SK-N-SH (cell line): ENCODE measurements around the gene PRKAG1. TPM values are rescaled to one million over a fixed set of nuclear protein-coding genes. Genes with fewer than 3 reads are reported as not detected.

Experiments
- CTCF ChIA-PET: fragments of 300-600, 350-600 bp; formaldehyde crosslinking; extraction: SDS; loops from one replicate; lab custom pipeline; 2021; lab: Yijun Ruan, JAX
- POLR2A ChIA-PET: fragments of 350-600 bp; sonication (Branson Sonifier 250); formaldehyde crosslinking; extraction: SDS; loops from one replicate; lab custom pipeline; 2020; ENCODE audit warnings: antibody characterized with exemption, inconsistent platforms; lab: Yijun Ruan, JAX
- DNase-seq: peaks from one replicate; pipeline ENCODE4 v3.0.0; 2012
- H2AFZ ChIP-seq: fragments of 200-600 bp; sonication (generic); 2 replicates; pipeline ENCODE4 v1.8.1; 2016; ENCODE audit warnings: antibody characterized with exemption, mild to moderate bottlenecking, low read depth
- H3F3A ChIP-seq: fragments of 200-600 bp; sonication (generic); replicated peaks from 2 replicates; pipeline ENCODE3; 2016; ENCODE audit warnings: antibody characterized with exemption, mild to moderate bottlenecking; ENCODE audit not compliant: insufficient read depth
- H3K27ac ChIP-seq, 2 experiments: fragments of 200-500 bp in 1 of 2; fragments of 200-600 bp in 1 of 2; sonication (Bioruptor generic) in 1 of 2; sonication (generic), shearing (Covaris generic) in 1 of 2; 2 replicates each; pipeline versions ENCODE4 v1.5.1 to v1.6.1; 2014 to 2016; ENCODE audit warnings: low read depth in 2 of 2, inconsistent platforms in 1 of 2, low read length in 1 of 2, mild to moderate bottlenecking in 1 of 2, mixed read lengths in 1 of 2
- H3K27me3 ChIP-seq: fragments of 200-600 bp; sonication (generic), shearing (Covaris generic); 2 replicates; pipeline ENCODE4 v1.6.1; 2016; ENCODE audit warnings: mixed run types; ENCODE audit not compliant: insufficient read depth
- H3K36me3 ChIP-seq, 2 experiments: fragments of 200-500 bp in 1 of 2; fragments of 200-600 bp in 1 of 2; sonication (Bioruptor generic) in 1 of 2; sonication (generic) in 1 of 2; replicated peaks in 1 of 2; 2 replicates each; pipeline versions ENCODE3 to v1.5.1; 2014 to 2016; ENCODE audit warnings: low read length in 1 of 2, mild to moderate bottlenecking in 1 of 2; ENCODE audit not compliant: insufficient read depth in 2 of 2, control insufficient read depth in 1 of 2
- H3K4me1 ChIP-seq, 2 experiments: fragments of 200-500 bp in 1 of 2; fragments of 200-600 bp in 1 of 2; sonication (Bioruptor generic) in 1 of 2; sonication (generic), shearing (Covaris generic) in 1 of 2; 2 replicates each; pipeline versions ENCODE4 v1.5.1 to v1.6.1; 2014 to 2016; ENCODE audit warnings: low read depth in 1 of 2, low read length in 1 of 2, mixed run types in 1 of 2; ENCODE audit not compliant: insufficient read depth in 2 of 2, control insufficient read depth in 1 of 2
- H3K4me2 ChIP-seq: fragments of 200-600 bp; sonication (generic), shearing (Covaris generic); 2 replicates; pipeline ENCODE4 v1.6.1; 2017; ENCODE audit warnings: mixed run types
- H3K4me3 ChIP-seq, 2 experiments: fragments of 200-500 bp in 1 of 2; fragments of 200-600 bp in 1 of 2; sonication (Bioruptor generic) in 1 of 2; sonication (generic), shearing (Covaris generic) in 1 of 2; 2 replicates each; pipeline versions ENCODE4 v1.5.1 to v1.8.1; 2014 to 2016; ENCODE audit warnings: low read depth in 2 of 2, inconsistent platforms in 1 of 2, low read length in 1 of 2, mild to moderate bottlenecking in 1 of 2, mixed read lengths in 1 of 2, moderate library complexity in 1 of 2
- H3K79me2 ChIP-seq: fragments of 200-600 bp; sonication (generic); 2 replicates; pipeline ENCODE4 v1.8.1; 2017; ENCODE audit warnings: mild to moderate bottlenecking; ENCODE audit not compliant: insufficient read depth
- H3K9ac ChIP-seq: fragments of 200-600 bp; sonication (generic); 2 replicates; pipeline ENCODE4 v1.6.1; 2017; ENCODE audit warnings: mixed run types
- H3K9me2 ChIP-seq: fragments of 200-600 bp; sonication (generic); 2 replicates; pipeline ENCODE4 v1.6.1; 2017; ENCODE audit warnings: mixed run types
- H3K9me3 ChIP-seq: fragments of 200-600 bp; sonication (generic); 2 replicates; pipeline ENCODE4 v1.6.1; 2017; ENCODE audit warnings: mixed run types, mild to moderate bottlenecking, moderate library complexity
- H4K20me1 ChIP-seq: fragments of 200-600 bp; sonication (generic); 2 replicates; pipeline ENCODE4 v1.6.1; 2017; ENCODE audit warnings: mild to moderate bottlenecking, mixed run types; ENCODE audit not compliant: insufficient read depth
- ELF1 ChIP-seq: IDR thresholded peaks from 2 replicates; pipeline ENCODE4 v1.4.0; 2012
- FOXJ3 ChIP-seq: sonication (generic); formaldehyde crosslinking; IDR thresholded peaks from 2 replicates; pipeline ENCODE4 v1.5.1; 2020; ENCODE audit warnings: mild to moderate bottlenecking, missing genetic modification reagents
- GATA2 ChIP-seq: sonication (generic); formaldehyde crosslinking; IDR thresholded peaks from 2 replicates; pipeline ENCODE4 v1.5.0; 2020; ENCODE audit warnings: mild to moderate bottlenecking, missing genetic modification reagents
- IRF3 ChIP-seq: fragments of 150-350 bp; IDR thresholded peaks from 2 replicates; pipeline ENCODE4 v1.6.1; 2016; ENCODE audit warnings: mild to moderate bottlenecking, low read depth, low read length
- JUND ChIP-seq: IDR thresholded peaks from 2 replicates; pipeline ENCODE4 v1.4.0; 2012
- MEF2A ChIP-seq: IDR thresholded peaks from 2 replicates; pipeline ENCODE4 v1.4.0; 2012; ENCODE audit warnings: low read depth, borderline replicate concordance
- MXI1 ChIP-seq: IDR thresholded peaks from 2 replicates; pipeline ENCODE4 v1.6.1; 2012; ENCODE audit warnings: mild to moderate bottlenecking, low read depth, low read length, improper control_type of control experiment
- NFIC ChIP-seq: IDR thresholded peaks from 2 replicates; pipeline ENCODE4 v1.4.0; 2012; ENCODE audit warnings: borderline replicate concordance
- SIN3A ChIP-seq: IDR thresholded peaks from 2 replicates; pipeline ENCODE4 v1.6.1; 2012; ENCODE audit warnings: low read depth, mild to moderate bottlenecking, low read length, moderate library complexity, borderline replicate concordance
- SMC3 ChIP-seq: IDR thresholded peaks from 2 replicates; pipeline ENCODE4 v1.6.1; 2012; ENCODE audit warnings: low read depth, low read length, improper control_type of control experiment
- TCF12 ChIP-seq: IDR thresholded peaks from 2 replicates; pipeline ENCODE4 v1.4.0; 2012
- YY1 ChIP-seq: IDR thresholded peaks from 2 replicates; pipeline ENCODE4 v1.4.0; 2012; ENCODE audit warnings: low read depth, mild to moderate bottlenecking
- WGBS: methylation state at CpG from one replicate; pipeline ENCODE4 v1.1.6; 2017; ENCODE audit warnings: low lambda C conversion rate; 5-methylcytosine and 5-hydroxymethylcytosine counted together
- polyA plus RNA-seq, 3 experiments: library from polyadenylated mRNA; depleted of rRNA; stranded (reverse); fragments of >200 nt; gene quantifications; 2 replicates each; pipeline ENCODE4 v1.2.3, GENCODE V29; 2012
- TF ChIP-seq, protein P1 (sequence below): fragments of 150-350 bp; IDR thresholded peaks from 2 replicates; pipeline ENCODE4 v1.6.1; 2017; ENCODE audit warnings: antibody characterized with exemption, low read length, low read depth, borderline replicate concordance
- TF ChIP-seq, protein P2 (sequence below): IDR thresholded peaks from 2 replicates; pipeline ENCODE4 v1.4.0; 2012; ENCODE audit warnings: low read depth
- TF ChIP-seq, protein P3 (sequence below): IDR thresholded peaks from 2 replicates; pipeline ENCODE4 v1.6.1; 2012; ENCODE audit warnings: mild to moderate bottlenecking, low read depth, low read length, moderate library complexity
- TF ChIP-seq, protein P4 (sequence below): IDR thresholded peaks from 2 replicates; pipeline ENCODE4; 2012
- TF ChIP-seq, protein P5 (sequence below): fragments of 200-600 bp; sonication (generic); IDR thresholded peaks from 2 replicates; pipeline ENCODE4 v1.6.1; 2017; ENCODE audit warnings: antibody characterized with exemption, mild to moderate bottlenecking, moderate library complexity

The PRKAG1 gene
- polyA plus RNA-seq, 1 of the 3 experiments (the other 2 are of a cell fraction): 75.1 TPM

DNA sequence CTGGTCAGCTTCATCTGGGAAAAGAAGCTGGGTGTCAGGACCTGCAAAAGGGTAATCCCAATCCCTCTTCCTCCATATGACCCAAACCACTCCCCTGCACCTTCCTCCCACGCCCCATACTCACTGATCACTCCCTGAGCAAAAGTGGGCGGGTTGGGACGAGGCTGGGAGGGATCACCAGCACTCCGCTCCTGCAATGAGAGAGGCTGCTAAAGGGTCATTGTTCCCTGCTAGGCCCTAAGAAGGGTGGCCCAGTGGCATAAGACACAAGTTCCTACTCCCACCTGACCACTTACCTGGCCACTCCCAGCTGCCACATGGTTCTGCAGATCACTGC, 15.7 kb upstream of the PRKAG1 start (continued):
- TF ChIP-seq, protein P1, sequence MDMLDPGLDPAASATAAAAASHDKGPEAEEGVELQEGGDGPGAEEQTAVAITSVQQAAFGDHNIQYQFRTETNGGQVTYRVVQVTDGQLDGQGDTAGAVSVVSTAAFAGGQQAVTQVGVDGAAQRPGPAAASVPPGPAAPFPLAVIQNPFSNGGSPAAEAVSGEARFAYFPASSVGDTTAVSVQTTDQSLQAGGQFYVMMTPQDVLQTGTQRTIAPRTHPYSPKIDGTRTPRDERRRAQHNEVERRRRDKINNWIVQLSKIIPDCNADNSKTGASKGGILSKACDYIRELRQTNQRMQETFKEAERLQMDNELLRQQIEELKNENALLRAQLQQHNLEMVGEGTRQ: no peak
- TF ChIP-seq GATA2 (CRISPR knock-in tag): no peak
- TF ChIP-seq, protein P2, sequence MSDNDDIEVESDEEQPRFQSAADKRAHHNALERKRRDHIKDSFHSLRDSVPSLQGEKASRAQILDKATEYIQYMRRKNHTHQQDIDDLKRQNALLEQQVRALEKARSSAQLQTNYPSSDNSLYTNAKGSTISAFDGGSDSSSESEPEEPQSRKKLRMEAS: no peak
- TF ChIP-seq, protein P3, sequence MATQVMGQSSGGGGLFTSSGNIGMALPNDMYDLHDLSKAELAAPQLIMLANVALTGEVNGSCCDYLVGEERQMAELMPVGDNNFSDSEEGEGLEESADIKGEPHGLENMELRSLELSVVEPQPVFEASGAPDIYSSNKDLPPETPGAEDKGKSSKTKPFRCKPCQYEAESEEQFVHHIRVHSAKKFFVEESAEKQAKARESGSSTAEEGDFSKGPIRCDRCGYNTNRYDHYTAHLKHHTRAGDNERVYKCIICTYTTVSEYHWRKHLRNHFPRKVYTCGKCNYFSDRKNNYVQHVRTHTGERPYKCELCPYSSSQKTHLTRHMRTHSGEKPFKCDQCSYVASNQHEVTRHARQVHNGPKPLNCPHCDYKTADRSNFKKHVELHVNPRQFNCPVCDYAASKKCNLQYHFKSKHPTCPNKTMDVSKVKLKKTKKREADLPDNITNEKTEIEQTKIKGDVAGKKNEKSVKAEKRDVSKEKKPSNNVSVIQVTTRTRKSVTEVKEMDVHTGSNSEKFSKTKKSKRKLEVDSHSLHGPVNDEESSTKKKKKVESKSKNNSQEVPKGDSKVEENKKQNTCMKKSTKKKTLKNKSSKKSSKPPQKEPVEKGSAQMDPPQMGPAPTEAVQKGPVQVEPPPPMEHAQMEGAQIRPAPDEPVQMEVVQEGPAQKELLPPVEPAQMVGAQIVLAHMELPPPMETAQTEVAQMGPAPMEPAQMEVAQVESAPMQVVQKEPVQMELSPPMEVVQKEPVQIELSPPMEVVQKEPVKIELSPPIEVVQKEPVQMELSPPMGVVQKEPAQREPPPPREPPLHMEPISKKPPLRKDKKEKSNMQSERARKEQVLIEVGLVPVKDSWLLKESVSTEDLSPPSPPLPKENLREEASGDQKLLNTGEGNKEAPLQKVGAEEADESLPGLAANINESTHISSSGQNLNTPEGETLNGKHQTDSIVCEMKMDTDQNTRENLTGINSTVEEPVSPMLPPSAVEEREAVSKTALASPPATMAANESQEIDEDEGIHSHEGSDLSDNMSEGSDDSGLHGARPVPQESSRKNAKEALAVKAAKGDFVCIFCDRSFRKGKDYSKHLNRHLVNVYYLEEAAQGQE: no peak
- TF ChIP-seq ELF1: no peak
- TF ChIP-seq MEF2A: no peak
- TF ChIP-seq SIN3A: no peak

DNA sequence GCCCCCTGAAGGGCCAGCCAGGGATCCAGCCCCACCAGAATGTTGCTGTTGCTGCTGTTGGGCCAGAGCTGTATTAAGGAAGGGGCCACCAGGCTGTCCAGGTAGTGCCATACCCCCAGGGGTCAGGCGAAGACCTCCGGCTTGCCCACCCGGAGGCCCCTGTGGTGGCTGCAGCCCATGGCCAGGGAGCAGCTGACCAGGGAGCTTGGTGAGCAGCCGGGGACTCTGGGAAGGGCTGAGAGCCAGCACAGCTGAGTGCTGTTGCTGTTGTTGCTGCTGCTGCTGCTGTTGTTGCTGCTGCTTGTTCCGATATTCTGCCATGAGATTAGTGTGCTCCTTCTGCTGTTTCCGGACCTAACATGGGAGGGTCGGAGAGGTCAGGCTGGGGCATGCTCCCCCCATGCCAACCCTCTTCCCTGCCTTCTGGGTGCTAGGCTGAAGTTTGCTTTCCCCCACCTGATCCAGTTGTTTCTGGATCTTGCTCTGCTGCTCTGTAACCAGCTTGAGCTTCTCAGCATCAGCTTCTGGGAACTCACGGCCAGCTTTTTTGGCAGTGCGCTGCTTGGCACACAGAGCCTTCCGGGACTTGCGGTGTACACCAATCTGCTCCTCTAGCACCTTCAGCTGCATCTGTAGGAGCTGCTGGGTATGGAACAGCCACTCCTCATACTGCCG, 15.2 kb upstream of the PRKAG1 start:
- peaks cover 45 to 85% of the 10 kb centered on the region in 2 experiments for H3K36me3 ChIP-seq
- DNase-seq: no peak

More for the DNA sequence above, 15.2 kb upstream of the PRKAG1 start:
- Histone ChIP-seq H3K4me3 (no peak overlapping the region), H3K4me1 (no peaks in the 10 kb centered on the region), H3K27me3 (no peaks in the 10 kb centered on the region), H4K20me1 (no peaks in the 10 kb centered on the region), H3K4me2 (no peak overlapping the region), H3K27ac (no peak overlapping the region), H3K9me2 (no peaks in the 10 kb centered on the region), H3K9ac (no peak overlapping the region), H2AFZ (no peak overlapping the region), H3F3A (no peaks in the 10 kb centered on the region), H3K79me2 (no peaks in the 10 kb centered on the region), H3K9me3 (no peaks in the 10 kb centered on the region)
- no peak for TF ChIP-seq MXI1
- TF ChIP-seq, protein P4, sequence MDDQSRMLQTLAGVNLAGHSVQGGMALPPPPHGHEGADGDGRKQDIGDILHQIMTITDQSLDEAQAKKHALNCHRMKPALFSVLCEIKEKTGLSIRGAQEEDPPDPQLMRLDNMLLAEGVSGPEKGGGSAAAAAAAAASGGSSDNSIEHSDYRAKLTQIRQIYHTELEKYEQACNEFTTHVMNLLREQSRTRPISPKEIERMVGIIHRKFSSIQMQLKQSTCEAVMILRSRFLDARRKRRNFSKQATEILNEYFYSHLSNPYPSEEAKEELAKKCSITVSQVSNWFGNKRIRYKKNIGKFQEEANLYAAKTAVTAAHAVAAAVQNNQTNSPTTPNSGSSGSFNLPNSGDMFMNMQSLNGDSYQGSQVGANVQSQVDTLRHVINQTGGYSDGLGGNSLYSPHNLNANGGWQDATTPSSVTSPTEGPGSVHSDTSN: no peak
- TF ChIP-seq SMC3: no peak
- TF ChIP-seq, protein P2: no peak
- TF ChIP-seq SIN3A: no peak
- no peak for TF ChIP-seq IRF3
- no peak for TF ChIP-seq ELF1
- TF ChIP-seq TCF12: no peak
- no peak for TF ChIP-seq JUND
- no peak for TF ChIP-seq FOXJ3 (CRISPR knock-in tag)
- TF ChIP-seq NFIC: no peak
- TF ChIP-seq, protein P5, sequence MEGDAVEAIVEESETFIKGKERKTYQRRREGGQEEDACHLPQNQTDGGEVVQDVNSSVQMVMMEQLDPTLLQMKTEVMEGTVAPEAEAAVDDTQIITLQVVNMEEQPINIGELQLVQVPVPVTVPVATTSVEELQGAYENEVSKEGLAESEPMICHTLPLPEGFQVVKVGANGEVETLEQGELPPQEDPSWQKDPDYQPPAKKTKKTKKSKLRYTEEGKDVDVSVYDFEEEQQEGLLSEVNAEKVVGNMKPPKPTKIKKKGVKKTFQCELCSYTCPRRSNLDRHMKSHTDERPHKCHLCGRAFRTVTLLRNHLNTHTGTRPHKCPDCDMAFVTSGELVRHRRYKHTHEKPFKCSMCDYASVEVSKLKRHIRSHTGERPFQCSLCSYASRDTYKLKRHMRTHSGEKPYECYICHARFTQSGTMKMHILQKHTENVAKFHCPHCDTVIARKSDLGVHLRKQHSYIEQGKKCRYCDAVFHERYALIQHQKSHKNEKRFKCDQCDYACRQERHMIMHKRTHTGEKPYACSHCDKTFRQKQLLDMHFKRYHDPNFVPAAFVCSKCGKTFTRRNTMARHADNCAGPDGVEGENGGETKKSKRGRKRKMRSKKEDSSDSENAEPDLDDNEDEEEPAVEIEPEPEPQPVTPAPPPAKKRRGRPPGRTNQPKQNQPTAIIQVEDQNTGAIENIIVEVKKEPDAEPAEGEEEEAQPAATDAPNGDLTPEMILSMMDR: no peak
- TF ChIP-seq YY1: no peak
- ChIA-PET CTCF (interaction anchor here (1.8 to 5.4 kb wide), 4 partner anchors 10 to 55 kb away, joined by 4 to 29 read pairs (median 10); no protein-coding TSS in a partner anchor), POLR2A (interaction anchor here (1.0 kb wide), 1 partner anchor 14 kb away, joined by 3 read pairs; no protein-coding TSS in a partner anchor)
- 100% methylated on average over 5 of the region's 12 CpGs for WGBS
